GM13976 (cell line): ENCODE measurements around the gene FOXN4.

Experiments used
- DNase-seq: peaks from one replicate; pipeline ENCODE4 v3.0.0; 2012; ENCODE audit warnings: low spot score
- CTCF ChIP-seq: IDR thresholded peaks from 2 replicates; pipeline ENCODE4 v1.5.1; 2012; ENCODE audit warnings: borderline replicate concordance, mild to moderate bottlenecking; ENCODE audit not compliant: insufficient read depth; ENCODE audit errors: extremely low read depth, missing control alignments, control extremely low read depth
- in situ Hi-C: fragments of 300-500 bp; cut with MboI; formaldehyde crosslinking; loops from one replicate; pipeline ENCODE4 v1.12.0; 2022; ENCODE audit warnings: low sequenced_read_pairs, mixed read lengths, inconsistent platforms; ENCODE audit not compliant: unreplicated experiment

The FOXN4 gene

GRCh38 chr12:109258201-109258600 lies 50.9 kb downstream of the FOXN4 start:
- no peak for DNase-seq
- in situ Hi-C loops = no loop called here

DNA sequence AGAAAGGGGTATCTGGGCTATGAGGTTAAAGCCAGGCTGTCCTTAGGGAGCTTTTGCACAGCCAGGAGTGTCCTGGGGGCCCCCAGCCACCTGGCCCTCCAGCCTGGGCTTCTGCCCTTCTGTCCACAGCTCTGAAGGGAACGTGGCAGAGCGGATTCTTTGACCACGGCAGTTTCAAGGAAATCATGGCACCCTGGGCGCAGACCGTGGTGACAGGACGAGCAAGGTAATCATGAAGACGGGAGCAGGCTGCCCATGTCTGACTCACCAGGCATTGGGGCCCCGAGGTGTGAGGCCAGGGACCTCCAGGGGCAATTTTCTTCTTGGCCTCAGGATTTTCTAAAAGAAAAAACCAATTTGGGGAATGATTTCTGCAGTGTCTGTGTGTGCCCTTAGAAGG lies 53.1 kb downstream of the FOXN4 start:
- no peak for DNase-seq
- TF ChIP-seq CTCF = no peak
- in situ Hi-C loops = no loop called here

More at GRCh38 chr12:109258201-109258600, 50.9 kb downstream of the FOXN4 start:
- TF ChIP-seq CTCF = no peak

GRCh38 chr12:109255377-109255776 lies 53.7 kb downstream of the FOXN4 start:
- DNase-seq = no peak
- TF ChIP-seq CTCF = no peak
- in situ Hi-C loops = no loop called here

GRCh38 chr12:109253913-109254544 lies 55.1 kb downstream of the FOXN4 start:
- in situ Hi-C loops = no loop called here
- TF ChIP-seq CTCF = no peak

DNA sequence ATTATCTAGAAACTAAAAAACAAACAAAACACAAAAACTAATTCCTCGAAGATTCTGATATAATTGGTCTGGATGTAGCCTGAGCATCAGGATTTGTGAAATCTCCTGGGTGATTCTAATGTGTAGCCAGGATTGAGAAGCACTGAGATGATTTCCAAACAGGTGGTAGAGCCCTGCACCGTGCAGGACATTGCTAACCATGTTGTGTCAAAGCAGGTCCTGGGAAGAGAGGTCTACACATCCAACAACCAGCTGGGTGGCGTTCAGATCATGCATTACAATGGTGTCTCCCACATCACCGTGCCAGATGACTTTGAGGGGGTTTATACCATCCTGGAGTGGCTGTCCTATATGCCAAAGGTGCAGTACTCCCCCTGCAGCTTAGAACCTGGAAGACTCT lies 56.3 kb downstream of the FOXN4 start:
- TF ChIP-seq CTCF = no peak
- DNase-seq = no peak
- in situ Hi-C loops = no loop called here

More at GRCh38 chr12:109253913-109254544, 55.1 kb downstream of the FOXN4 start:
- no peak for DNase-seq

- TF ChIP-seq CTCF = no peak
- in situ Hi-C loops = no loop called here
Observed at GRCh38 chr12:109250523-109250922, 58.6 kb downstream of the FOXN4 start.

More at GRCh38 chr12:109250523-109250922, 58.6 kb downstream of the FOXN4 start:
- DNase-seq = no peak
